HG02610 (cell line): ENCODE data around the gene SLC4A7.
"Not testable (repeated sequence)": the region's sequence is repeated elsewhere in the genome, so short reads cannot be mapped to it uniquely, and the experiment has no call there.

Experiments
- ATAC-seq: cut with Tn5 transposase; IDR thresholded peaks from one replicate; pipeline ENCODE4 v1.9.1; 2021; ENCODE audit warnings: mild to moderate bottlenecking, moderate library complexity; ENCODE audit not compliant: unreplicated experiment

SLC4A7 gene

DNA sequence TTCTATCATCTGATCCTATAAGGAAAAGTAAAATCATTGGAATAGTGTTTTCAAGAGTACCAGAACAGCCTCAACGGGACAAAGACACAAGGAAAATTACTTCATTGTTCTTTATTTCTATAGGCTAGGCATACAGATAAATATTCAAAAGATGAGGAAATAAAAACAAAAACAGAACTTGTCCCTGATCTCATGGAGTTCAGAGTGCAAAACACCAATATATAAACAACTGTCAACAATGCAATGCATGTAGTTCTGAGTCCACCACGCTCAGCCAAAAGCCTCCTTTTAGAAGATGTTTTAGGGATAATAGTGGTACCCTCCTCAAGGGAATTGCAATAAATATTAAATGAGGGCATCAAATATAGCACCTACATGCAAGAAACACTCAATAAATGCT lies 4.6 kb upstream of the SLC4A7 start:
- ATAC-seq: no peak

GRCh38 chr3:27487383-27487782 lies 3.2 kb upstream of the SLC4A7 start:
- ATAC-seq: no peak

DNA sequence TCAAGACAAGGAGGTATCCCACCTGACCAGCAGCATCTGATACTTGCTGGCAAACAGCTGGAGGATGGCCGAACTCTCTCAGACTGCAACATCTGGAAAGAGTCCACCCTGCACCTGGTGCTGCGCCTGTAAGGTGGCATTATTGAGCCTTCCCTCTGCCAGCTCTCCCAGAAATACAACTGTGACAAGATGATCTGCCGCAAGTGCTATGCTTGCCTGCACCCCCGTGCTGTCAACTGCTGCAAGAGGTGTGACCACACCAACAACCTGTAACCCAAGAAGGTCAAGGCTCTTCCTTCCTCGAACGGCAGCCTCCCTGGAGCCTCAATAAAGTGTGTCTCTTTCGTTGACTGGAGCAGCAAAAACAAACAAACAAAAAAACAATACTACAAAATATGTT lies 2.2 kb upstream of the SLC4A7 start:
- no peak for ATAC-seq

GRCh38 chr3:27485866-27486265 lies 1.7 kb upstream of the SLC4A7 start:
- no peak for ATAC-seq

- ATAC-seq: peak; percentile 24
Measured at GRCh38 chr3:27483117-27484014, 818 bp downstream of the SLC4A7 start.

GRCh38 chr3:27479806-27480543 lies 4.2 kb downstream of the SLC4A7 start:
- no peak for ATAC-seq

- no peak for ATAC-seq
Measured at GRCh38 chr3:27471923-27472550, 12.1 kb downstream of the SLC4A7 start.

- no peak for ATAC-seq
Measured at GRCh38 chr3:27468283-27468886, 15.8 kb downstream of the SLC4A7 start.

DNA sequence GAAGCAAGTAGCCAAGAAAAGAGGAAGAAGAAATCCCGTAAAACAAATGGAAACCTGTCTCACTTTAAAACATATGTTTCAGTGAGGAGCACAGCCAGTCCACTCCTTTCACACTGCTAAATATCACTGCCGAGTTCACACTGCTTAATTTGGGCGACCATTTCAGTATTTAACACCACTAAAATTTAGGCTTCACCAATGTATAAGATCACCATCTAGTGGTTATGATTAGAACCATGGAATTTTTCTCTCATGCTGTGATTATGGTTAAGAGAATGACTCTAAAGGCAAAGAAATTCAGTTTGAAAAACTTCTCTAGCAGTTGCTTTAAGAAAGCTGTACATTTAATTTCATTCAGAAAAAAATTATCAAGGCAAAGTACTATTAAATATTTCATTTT lies 16.6 kb downstream of the SLC4A7 start:
- ATAC-seq: peak; percentile 89

- ATAC-seq: no peak
Measured at GRCh38 chr3:27464646-27465045, 19.5 kb downstream of the SLC4A7 start.

GRCh38 chr3:27462228-27462627 lies 22.0 kb downstream of the SLC4A7 start:
- ATAC-seq: no peak

DNA sequence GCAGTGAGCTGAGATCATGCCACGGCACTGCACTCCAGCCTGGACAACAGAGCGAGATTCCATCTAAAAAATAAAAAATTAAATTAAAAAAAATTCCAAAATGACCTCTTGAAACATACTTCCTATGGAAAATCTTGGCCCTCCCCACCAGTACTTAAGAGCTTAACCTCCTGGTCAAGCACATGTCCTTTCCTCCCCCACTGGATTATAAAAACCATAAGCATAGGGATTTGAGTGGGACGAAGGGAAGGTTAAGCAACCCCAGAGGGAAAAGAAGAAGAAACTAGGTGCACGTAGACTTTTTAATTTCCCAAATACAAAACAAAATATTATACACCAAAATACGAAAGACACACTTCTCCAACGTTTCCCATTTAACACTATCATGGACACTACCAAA lies 25.3 kb downstream of the SLC4A7 start:
- ATAC-seq: no peak

GRCh38 chr3:27456554-27456953 lies 27.6 kb downstream of the SLC4A7 start:
- no peak for ATAC-seq

- ATAC-seq: peak; percentile 68
Measured at GRCh38 chr3:27454914-27455313, 29.3 kb downstream of the SLC4A7 start.

GRCh38 chr3:27454461-27454860 lies 29.7 kb downstream of the SLC4A7 start:
- no peak for ATAC-seq

DNA sequence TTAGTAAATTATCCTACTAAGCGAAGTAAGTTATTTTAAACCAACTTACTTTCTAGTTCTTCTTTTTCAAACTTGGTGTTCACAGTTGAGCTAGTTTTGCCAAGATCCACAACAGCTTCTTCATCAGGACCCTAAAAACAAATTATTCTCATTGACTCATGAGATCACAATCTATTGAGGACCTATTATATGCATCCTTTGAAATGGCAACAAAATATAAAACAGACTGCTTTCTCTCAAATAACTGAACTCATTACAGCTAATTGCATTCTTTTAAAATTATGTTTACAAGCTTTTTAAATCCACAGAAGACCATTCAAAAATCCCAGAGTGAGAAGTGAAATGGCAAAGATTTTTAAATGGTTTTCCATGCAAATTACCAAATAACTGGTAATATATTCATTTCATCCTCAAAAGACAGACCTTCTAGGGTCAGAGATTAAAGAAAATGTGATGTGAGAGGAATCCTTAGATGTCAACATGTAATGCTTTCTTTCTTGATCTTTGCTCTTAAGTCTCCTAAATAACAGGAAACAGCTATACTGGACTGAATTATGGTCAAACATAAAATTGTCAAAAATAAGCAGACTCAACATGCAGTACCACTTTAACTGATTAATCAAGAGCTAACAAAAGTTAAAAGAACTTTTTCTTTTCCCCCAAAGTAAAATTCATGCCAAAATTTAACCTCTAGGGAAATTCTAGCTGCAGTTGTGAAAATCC lies 31.7 kb downstream of the SLC4A7 start:
- no peak for ATAC-seq

- ATAC-seq: no peak
Measured at GRCh38 chr3:27451842-27452241, 32.3 kb downstream of the SLC4A7 start.

GRCh38 chr3:27451251-27451650 lies 32.9 kb downstream of the SLC4A7 start:
- no peak for ATAC-seq

DNA sequence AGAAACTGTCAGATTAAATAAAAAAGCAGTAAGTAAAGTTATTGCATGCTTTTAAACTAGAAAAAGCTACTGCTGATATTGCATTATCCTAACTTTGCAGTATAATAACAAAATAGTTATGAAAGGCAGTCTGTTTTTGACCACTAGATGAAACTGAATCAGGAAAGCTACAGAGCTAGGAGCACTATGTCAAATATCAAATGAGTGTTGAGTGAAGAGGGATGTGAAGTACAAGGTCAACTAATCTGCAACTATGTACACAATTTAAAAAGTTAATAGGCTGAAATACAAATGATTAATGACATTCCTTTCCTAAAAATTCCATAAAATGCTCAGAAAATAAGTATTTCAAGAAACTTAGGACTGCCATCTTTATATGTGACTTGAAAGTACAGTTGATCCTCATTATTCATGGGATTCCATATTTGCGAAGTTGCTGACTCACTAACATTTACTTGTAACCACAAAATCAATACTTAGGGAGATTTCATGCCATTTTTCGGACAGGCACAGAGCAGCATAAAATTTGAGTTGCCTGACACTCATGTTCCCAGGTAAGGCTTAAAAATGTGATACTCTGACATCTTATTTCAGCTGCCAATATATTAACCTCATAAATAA lies 34.5 kb downstream of the SLC4A7 start:
- no peak for ATAC-seq

DNA sequence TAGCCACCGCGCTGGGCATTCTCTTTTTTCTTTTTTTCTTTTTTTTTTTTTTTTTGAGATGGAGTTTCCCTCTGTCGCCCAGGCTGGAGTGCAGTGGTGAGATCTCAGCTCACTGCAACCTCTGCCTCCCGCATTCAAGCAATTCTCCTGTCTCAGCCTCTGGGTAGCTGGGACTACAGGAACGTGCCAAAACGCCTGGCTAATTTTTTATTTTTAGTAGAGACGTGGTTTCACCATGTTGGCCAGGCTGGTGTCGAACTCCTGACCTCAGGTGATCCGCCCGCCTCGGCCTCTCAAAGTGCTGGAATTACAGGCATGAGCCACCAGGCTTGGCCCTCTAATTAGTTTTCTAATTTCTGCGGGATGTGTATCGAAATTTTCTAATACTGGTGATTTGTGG lies 41.2 kb downstream of the SLC4A7 start:
- not testable (repeated sequence) for ATAC-seq
